ENCODE data around the gene RTL10. TPM values are rescaled to one million over a fixed set of nuclear protein-coding genes. Genes with fewer than 3 reads are reported as not detected.

The RTL10 gene
- polyA plus RNA-seq, 1 of the 3 experiments (the other 2 are of a cell fraction) = 7.8 TPM

- no peak for DNase-seq
- no peak overlapping the region for H2AFZ ChIP-seq (ENCODE audit: low read depth)
- peaks cover 0 to 49% of the 10 kb centered on the region in 2 experiments; a peak in 3 of 4 replicates for H3K4me1 ChIP-seq (ENCODE audit: control insufficient read depth in 1 of 2, insufficient read depth in 2 of 2, low read depth in 1 of 2, low read length in 1 of 2)
- H3K4me2 ChIP-seq = no peak overlapping the region
- H3K27ac ChIP-seq (ENCODE audit: low read depth in 2 of 2, low read length in 1 of 2) = peak overlapping the region in 1 of 2 experiments; percentile 85; a peak in 2 of 4 replicates
- H3K4me3 ChIP-seq (ENCODE audit: low read depth in 2 of 2, low read length in 1 of 2) = no peak overlapping the region
- CTCF ChIA-PET = interaction anchor here (0.6 to 6.9 kb wide), 9 partner anchors 9 to 173 kb away, joined by 3 to 116 read pairs (median 4); no protein-coding TSS in a partner anchor
- no peaks in the 10 kb centered on the region for H3K36me3 ChIP-seq (replicated peaks in 1 of 2; ENCODE audit: control insufficient read depth in 1 of 2, insufficient read depth in 2 of 2, low read length in 1 of 2)
- POLR2A ChIA-PET = interaction anchor here (1.6 kb wide), 1 partner anchor 11 kb away, joined by 5 read pairs; no protein-coding TSS in a partner anchor
- H4K20me1 ChIP-seq (ENCODE audit: insufficient read depth) = no peaks in the 10 kb centered on the region
- no peaks in the 10 kb centered on the region for H3K9me2 ChIP-seq
- no peaks in the 10 kb centered on the region for H3F3A ChIP-seq (replicated peaks; ENCODE audit: insufficient read depth)
- H3K9me3 ChIP-seq = no peaks in the 10 kb centered on the region
- whole genome bisulfite sequencing (ENCODE audit: low lambda C conversion rate) = 93% methylated on average over 11 of the region's 12 CpGs
- TF ChIP-seq EP300 (IDR thresholded peaks at IDR 0.05; ENCODE audit: borderline replicate concordance in 1 of 2, low read depth in 1 of 2, low read length in 1 of 2) (no peak), RFX5 (IDR thresholded peaks at IDR 0.05; ENCODE audit: low read length) (no peak), JUND (IDR thresholded peaks at IDR 0.05) (no peak), FOSL2 (IDR thresholded peaks at IDR 0.05; ENCODE audit: borderline replicate concordance, low read depth) (no peak), NFIC (IDR thresholded peaks at IDR 0.05; ENCODE audit: borderline replicate concordance) (no peak), NRF1 (IDR thresholded peaks at IDR 0.05; ENCODE audit: low read depth, low read length) (no peak), CHD2 (IDR thresholded peaks at IDR 0.05; ENCODE audit: low read length, partially characterized antibody) (no peak), GABPA (IDR thresholded peaks at IDR 0.05; ENCODE audit: low read depth) (no peak), EZH2phosphoT487 (IDR thresholded peaks at IDR 0.05; ENCODE audit: borderline replicate concordance, low read depth) (no peak), RAD21 (IDR thresholded peaks at IDR 0.05; ENCODE audit: low read length) (no peak), YY1 (IDR thresholded peaks at IDR 0.05; ENCODE audit: low read depth) (no peak), TCF12 (IDR thresholded peaks at IDR 0.05) (no peak), MEF2A (IDR thresholded peaks at IDR 0.05; ENCODE audit: borderline replicate concordance, low read depth) (no peak), RCOR1 (IDR thresholded peaks at IDR 0.05; ENCODE audit: low read length) (no peak), REST (IDR thresholded peaks at IDR 0.05; ENCODE audit: low read depth, low read length) (no peak), SIN3A (IDR thresholded peaks at IDR 0.05; ENCODE audit: borderline replicate concordance, low read depth, low read length) (no peak), FOXM1 (IDR thresholded peaks at IDR 0.05; ENCODE audit: low read depth) (no peak), PBX3 (IDR thresholded peaks at IDR 0.05) (no peak), POLR2AphosphoS5 (IDR thresholded peaks at IDR 0.05; ENCODE audit: low read depth, low read length) (no peak), CTCF (IDR thresholded peaks at IDR 0.05) (no peak)
- H3K79me2 ChIP-seq (ENCODE audit: insufficient read depth) = no peaks in the 10 kb centered on the region
- H3K9ac ChIP-seq = no peak overlapping the region
- H3K27me3 ChIP-seq (ENCODE audit: insufficient read depth) = no peaks in the 10 kb centered on the region
Measured at GRCh38 chr22:19903513-19903912, 48.8 kb upstream of the RTL10 start.
